OCI-LY1 (cell line): ENCODE measurements around the gene TRPC4AP.

Experiments used
- CTCF ChIP-seq: fragments of 200-600 bp; sonication (generic), shearing (Covaris generic); IDR thresholded peaks from 2 replicates; pipeline ENCODE4 v1.5.1; 2017; ENCODE audit warnings: mild to moderate bottlenecking, antibody characterized with exemption, low read length, moderate library complexity, mixed read lengths
- EZH2 ChIP-seq: fragments of 200-600 bp; sonication (generic), shearing (Covaris generic); IDR thresholded peaks from 2 replicates; pipeline ENCODE4 v1.8.0; 2017; ENCODE audit warnings: borderline replicate concordance, mixed run types, mild to moderate bottlenecking, antibody characterized with exemption, low read length, moderate library complexity, mixed read lengths

- no peak for TF ChIP-seq CTCF
- TF ChIP-seq EZH2 = no peak
These were observed 71.5 kb downstream of the TRPC4AP start for GRCh38 chr20:35021063-35021462.
